GM18909 (cell line): ENCODE measurements around the gene SCNN1B.

ENCODE experiments used
- ATAC-seq: cut with Tn5 transposase; IDR thresholded peaks from one replicate; pipeline ENCODE4 v1.9.1; 2021; ENCODE audit warnings: mild to moderate bottlenecking; ENCODE audit not compliant: unreplicated experiment, poor library complexity

Gene SCNN1B

DNA sequence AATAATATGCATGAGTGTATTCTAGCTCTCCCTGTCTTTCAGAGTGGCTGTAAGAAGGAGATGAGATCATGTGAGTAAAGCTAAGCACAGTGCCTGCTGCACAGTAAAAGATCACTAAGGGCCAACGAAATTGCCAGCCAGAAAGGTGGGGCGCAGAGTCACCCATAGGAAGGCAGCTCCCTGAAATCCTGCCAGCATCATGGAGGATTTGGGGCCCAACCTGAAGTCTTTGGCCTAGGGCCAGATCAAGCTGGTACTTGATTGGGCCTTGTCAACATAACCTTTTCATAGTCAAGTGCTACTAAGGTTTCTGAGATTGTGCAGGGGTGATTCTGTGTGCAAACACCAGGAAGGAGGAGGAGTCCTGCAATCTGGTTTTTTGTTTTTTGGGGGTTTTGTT, 16.5 kb downstream of the SCNN1B start:
- no peak for ATAC-seq

DNA sequence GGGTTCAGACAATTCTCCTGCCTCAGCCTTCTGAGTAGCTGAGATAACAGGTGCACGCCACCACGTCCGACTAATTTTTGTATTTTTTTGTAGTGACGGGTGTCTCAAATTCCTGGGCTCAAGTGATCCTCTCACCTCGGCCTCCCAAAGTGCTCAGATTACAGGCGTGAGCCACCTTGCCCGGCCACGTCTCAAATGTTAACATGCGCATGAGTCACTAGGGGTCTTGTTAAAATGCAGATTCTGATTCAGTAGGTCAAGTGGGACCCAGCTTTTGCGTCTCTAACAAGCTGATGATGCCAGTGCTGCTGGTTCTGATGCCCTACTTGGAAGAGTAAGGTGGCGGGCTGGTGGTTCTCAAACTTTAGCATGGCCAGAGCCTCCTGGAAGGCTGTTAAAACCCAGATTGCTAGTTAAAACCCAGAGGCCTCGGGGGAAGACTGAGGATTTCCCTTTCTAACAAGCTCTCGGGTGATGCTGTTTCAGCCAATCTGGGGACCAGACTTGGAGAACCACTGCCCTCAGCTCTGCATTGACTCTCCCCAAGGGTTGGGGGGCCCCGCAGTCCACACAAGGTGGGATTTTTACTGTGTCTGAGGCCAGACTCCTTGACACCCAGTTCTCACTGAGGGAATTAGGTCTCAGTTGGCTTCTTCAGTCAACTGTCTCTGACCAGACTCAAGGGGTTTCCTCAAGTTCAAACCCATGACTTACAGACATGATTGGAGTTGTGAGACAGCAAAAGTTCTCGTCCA, 17.9 kb downstream of the SCNN1B start:
- ATAC-seq = no peak

DNA sequence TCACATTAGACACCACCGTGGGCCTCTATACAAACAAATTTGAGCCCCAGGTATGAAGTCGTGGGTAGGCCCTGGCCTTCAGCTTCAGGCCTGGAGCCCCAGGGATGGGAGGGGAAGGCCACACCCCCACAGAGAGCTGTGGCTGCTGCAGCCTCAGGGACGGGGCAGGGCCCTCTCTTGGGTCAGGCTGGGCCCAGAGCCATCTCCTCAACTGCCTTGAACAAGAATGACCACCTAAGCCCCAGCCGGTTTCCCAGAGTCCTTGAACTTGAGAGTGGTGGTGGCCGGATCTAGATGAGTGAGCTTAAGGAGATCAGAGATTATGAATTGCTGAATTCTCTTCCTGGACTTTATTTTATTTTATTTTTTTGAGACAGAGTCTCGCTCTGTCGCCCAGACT, 18.6 kb downstream of the SCNN1B start:
- no peak for ATAC-seq

DNA sequence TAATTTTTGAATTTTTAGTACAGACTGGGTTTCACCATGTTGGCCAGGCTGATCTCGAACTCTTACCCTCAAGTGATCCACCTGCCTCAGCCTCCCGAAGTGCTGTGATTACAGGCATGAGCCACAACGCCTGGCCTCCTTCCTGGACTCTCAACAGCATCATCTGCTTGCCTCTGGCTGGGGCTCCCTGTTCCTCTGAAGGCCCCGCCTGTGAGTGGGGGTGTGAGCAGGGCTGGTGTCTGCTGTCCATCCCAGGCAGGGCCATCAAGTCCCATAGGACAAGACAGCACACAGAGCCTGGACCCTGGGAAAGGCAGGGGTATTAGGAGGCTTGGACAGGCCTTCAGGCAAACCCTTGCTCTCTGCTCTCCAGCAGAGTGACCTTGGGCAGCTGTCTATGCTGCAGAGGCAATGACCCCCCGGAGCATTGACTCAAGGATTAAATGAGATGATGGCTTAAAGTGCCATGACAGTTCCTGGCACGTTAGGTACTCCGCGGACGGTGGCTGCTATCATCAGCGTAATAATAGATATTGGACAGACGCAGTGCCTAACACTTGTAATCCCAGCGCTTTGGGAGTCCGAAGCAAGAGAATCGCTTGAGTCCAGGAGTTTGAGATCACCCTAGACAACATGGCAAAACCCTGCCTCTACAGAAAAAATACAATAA, 19.2 kb downstream of the SCNN1B start:
- no peak for ATAC-seq

DNA sequence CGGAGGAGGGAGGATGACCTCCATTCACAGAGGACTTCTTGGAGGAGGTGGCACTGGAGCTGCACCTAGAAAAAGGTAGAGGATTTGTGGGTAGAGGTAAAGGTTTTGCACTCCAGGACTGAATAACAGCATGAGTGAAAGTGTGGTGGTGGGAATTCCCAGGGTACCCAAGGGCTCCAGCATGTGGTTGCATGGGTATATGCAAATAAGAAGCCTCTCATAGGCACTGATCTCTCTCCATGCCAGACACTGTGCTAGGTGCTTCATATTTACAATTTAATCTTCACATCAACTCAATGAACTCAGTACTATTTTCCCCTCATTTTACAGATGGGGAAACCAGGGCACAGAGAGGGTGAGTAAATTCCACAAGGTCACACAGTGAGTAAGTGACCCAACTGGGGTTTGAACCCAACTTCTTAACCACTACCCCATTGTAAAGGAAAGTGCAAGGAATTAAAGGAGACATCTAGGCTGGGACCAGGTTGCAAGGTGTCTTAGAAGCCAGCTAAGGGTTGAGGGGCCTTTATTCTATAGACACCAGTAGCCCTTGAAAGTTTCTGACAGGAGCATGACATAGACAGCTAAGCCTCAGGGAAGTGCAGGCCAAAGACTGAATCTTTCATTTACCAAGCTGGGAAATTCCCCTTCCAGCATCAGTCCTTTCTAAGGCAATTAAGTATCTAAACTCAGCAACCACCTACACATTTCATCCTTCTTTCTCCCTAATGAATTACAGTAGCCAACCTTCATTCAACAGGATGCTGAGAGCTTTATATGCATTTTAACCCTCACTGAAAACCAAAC, 21.3 kb downstream of the SCNN1B start:
- no peak for ATAC-seq

DNA sequence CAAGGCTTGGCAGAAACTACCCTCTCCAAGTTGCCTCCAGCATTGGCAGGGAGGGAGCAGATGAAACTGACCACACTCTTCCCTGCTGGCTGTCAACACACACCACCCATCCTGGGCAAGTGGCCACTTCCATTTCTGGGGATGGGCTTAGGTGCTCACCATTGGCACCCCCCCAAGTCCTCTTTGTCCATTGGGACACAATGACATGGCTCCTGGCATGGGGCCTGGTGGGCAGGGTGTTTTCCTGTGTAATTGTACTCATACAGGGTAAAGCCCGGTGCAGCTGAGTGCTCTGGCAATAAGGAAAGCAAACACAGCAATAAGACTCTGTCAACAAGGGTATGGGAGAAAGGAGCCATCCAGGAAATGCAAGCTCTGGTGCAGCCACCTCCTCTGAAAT, 22.6 kb downstream of the SCNN1B start:
- no peak for ATAC-seq

DNA sequence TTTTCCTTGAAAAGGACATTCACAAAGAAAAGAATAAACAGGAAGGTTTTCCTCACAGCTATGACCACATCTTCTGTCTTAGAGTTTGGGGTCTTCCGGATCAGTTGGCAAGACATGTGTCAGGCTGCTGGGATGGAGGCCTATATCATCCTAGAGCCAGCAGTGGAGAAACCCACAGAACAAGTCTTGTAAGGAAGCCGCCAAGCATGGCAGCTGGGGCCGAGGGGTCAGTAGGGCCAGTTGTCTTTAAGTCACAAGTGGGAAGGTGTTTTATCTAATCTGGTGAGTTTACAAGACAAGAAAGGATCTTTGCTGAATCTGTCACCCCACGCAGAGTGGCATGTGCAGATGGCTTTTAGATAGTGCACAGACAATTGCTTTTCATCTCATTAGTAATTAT, 25.7 kb downstream of the SCNN1B start:
- no peak for ATAC-seq

DNA sequence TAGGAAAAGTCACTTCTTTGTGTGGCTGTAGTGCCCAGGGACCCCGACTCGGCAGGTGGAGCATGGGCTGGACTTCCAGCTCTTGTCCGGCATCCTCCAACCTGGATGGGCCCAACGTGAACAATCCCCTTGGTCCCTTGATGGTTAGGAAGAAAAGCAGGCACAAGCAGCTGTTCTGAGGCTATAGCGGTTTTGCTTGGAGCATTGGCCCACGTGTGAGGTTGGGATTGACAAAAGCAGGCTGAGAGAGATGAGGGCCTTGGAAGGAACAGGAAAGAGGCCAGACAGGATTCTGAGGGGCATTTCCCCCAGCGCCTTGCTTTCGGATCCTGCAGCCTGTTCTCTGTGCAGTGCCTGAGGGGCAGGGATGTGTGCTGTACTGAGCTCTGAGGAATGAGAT, 28.1 kb downstream of the SCNN1B start:
- ATAC-seq = no peak

DNA sequence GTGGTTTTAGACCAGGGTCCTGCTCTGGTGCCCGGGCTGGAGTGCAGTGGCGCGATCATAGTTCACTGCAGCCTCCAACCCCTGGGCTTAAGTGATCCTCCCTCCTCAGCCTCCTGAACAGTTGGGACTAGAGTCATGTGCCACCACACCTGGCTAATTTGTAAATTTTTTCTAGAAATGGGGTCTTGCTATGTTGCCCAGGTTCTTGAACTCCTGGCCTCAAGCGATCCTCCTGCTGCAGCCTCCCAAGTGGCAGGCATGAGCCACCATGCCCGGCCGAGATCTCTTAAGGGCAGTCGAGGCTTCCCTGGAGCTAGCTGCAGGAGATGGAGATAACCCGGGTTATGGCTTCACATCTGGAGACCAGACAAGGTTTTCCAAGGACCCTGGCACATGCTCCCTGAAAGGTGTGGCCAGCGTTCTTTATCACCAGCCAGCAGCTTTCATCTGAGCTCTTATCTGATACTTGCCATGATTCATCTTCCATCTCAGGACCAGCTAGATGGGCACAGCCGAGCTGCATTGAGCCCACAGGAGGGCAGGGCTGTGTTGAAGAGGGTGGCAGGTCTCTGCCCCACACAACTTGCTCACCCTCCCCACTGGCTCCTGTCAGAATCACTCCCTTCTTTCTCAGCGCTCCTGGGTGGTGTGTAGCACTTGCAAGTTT, 28.6 kb downstream of the SCNN1B start:
- no peak for ATAC-seq

DNA sequence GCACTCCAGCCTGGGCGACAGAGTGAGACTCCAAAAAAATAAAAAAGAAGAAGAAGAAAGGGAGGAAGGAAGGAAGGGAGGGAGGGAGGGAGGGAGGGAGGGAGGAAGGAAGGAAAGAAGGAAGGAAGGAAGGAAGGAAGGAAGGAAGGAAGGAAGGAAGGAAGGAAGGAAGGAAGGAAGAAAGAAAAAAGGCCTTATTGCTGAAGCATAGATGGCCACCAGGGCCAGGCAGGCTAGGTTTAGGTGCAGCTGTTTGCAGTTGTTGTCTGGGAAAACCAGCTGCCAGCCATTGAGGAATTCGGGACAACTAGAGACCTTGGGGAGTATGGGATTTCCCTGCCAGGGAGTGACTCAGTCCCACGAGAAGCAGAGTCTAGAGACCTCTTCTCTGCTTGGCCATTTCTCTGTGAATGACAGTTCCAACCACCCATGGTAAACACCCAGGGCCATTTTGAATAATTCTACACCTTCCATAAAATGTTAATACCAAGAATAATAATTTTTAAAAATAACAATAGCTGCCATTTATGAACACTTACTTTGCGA, 31.0 kb downstream of the SCNN1B start:
- no peak for ATAC-seq

DNA sequence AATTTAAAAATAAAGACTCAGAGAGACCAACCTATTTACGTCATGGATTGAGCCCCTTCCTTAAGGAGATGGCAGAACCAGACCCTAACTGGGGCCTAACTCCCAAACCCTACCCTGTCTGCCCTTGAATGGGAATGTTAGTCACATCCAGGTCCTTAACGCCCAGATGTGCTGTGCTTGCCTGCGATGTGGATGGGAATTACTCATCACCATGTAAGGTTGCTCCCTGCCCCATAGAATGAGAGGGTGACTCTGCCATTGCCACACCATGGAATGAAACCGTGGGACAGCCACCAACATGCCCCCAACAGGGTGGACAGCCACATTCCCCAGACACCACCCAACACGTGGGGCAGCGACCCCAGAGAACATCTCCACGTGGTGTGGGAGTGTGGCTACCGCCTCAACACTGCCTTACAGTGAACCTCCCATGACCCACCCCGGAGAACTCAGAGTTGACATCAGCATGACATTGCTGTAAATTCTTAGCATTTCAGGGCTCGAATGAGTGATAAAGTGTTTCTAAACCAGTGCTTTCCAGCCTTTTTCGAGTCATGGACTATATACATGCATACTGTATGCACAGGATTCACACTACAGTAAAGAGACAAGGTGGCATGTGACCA, 31.8 kb downstream of the SCNN1B start:
- ATAC-seq = no peak

DNA sequence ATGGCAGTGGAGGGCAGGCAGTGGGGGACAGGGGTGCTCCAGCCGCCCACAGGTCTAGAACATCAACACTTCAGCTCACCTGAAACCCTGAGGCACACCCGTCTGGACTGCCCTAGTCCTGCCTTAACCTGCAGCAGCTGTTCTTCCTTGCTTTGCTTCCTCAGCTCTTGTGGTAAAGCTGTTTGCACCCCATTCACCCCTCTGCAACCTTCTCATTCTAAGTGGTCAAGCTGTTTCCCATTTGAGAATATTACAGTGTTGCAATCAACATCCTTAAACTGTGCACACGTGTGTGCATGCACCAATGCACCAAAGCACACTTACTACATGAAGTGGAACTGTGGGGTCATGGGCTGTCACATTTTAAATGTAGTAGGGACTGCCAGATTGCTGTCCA, 32.4 kb downstream of the SCNN1B start:
- ATAC-seq = peak; percentile 52

DNA sequence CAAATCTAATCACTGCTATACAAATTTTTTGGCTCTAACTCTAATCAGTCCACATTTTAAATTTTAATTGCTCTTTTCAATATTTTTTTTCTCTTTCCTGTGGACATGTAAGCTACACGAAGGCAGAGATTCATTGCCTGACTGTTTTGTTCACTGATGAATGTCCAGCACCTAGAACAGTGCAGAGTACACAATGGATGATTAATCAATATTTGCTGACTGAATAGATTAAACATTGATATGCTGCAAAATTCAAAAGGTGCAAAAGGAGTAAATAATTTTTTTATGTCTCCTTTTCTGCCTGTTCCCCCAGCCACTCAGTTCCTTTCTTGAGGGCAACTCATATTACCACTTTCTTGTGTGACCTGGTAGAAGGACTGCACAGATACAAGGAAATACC, 32.8 kb downstream of the SCNN1B start:
- ATAC-seq = no peak

DNA sequence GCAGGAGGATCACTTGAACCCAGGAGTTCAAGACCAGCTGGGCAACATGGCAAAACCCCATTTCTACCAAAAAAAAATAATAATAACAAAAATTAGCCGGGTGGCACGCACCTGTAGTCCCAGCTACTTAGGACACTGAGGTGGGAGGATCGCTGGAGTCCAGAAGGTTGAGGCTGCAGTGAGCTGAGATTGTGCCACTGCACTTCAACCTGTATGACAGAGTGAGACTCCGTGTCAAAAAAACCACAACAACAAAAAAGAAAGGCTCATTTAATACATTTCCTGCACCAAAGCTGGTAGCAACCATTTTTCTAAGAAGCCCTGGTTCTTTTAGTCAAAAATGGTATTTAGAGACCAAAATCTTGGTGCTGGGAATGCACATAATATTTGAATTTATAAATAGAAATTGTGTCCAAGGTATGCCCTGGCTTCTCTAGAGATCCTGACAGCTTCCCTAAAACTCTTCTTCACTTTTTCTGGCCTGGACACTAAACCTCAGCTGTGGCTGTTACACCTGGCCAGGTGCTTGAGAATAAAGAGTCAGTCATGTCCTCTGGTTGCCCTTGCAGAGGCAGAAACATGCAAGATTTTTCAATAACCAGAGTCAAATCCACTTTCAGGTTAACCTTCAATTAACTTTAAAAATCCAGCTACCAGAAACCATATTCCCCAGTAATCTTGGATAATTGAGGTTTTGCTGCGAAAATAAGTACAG, 35.9 kb downstream of the SCNN1B start:
- ATAC-seq = no peak

DNA sequence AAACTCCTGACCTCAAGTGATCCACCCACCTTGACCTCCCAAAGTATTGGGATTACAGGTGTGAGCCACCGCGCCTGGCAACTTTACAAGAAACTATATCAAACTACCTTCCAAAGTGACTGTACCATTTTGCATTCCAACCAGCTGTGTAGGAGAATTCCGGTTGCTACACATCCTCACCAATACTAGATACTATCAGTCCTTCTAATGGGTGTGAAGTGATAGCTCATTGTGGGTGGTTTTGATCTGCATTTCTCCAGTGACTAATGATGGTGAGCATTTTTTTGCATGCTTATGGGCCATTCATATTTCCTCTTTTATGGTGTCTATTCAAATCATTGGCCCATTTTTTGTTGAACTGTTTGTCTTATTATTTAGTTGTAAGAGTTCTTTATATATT, 37.7 kb downstream of the SCNN1B start:
- ATAC-seq = no peak

DNA sequence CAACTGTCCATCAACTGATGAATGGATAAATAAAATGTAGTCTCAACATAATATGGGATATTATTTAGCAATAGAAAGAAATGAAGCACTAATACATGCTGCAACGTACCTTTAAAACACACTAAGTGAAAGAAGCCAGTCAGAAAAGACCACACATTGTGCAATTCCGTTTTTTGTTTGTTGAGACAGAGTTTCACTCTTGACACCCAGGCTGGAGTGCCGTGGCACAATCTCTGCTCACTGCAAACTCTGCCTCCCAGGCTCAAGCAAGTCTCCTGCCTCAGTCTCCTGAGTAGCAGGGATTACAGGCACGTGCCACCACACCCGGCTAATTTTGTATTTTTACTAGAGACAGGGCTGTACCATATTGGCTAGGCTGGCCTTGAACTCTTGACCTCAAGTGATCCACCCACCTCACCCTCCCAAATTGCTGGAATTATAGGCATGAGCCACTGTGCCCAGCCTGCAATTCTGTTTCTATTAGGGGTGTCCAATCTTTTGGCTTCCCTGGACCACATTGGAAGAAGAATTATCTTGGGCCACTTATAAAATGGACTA, 40.1 kb downstream of the SCNN1B start:
- no peak for ATAC-seq

DNA sequence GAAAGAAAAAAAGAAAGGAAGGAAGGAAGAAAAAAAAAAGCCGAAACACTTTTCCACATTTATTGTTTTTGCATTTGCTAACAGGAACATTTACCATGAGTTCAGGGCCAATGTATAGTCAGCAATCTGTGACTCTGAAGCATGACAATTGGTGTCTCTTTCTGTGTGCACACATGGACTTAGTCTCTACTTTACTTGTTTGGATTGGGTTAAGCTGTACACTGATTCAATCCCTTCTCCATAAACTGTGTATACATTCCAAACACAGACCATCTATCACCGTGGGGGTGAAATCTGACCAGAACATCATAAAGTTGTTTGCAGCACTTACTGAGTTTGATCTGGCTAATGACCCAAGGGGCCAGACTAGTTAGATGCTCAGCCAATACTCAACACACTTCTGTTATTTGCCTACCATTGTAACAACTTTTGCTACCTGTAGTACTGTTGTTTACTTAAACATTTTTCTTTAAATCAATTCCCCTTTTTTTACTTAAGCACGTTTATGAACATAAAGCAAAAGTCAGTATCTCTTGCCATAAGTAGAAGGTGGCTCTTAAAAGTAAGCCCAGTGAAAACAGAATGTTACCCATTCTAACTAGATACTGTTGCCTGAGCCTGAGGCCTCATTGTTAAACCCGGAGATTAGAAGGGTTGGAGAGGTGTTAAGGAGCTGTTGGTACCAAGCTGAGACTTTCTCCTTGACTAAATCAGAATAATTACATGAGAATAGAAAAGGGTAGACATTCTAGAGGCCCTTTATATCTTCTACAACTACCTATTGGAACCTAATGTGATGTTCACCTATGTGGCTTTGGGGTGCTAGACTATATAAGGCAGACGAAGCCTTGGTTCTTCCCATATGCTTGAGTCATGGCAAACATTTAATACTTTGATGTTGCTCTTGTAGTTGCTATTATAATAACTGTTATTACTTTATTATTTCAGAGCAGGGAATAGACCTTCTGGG, 41.8 kb downstream of the SCNN1B start:
- no peak for ATAC-seq

DNA sequence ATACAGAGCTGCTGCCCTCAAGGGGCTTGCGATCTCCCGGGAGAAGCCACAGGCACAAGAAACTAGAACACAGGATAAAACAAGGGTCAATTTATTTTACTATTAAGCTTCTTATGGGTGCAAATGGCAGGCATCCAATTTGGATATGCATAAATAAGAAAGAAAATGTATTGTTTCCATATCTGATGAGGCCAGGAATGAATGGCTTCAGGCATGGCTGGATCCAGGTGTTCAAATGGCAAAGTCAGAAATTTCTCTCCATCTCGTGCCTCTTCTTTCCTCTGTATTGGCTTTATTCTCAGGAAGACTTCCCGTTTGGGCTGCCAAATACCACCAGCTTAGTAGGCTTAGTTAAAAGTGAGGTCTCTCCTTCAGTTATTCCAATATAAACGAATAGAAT, 43.1 kb downstream of the SCNN1B start:
- no peak for ATAC-seq
